Spleen (tissue), 7 donors: Measurements from ENCODE around the gene ATP6AP2.

ENCODE experiments used
- POLR2AphosphoS5 ChIP-seq, 3 donors: sonication (generic); formaldehyde crosslinking; IDR thresholded peaks; one replicate each; pipeline ENCODE4 v1.5.1; 2017; ENCODE audit warnings: antibody characterized with exemption in 3 of 3
- TF ChIP-seq, protein P1 (sequence below), 11 experiments: fragments of 200-600 bp in 7 of 11; fragments of 450-650 bp in 4 of 11; sonication (generic) in 4 of 11; IDR thresholded peaks in 8 of 11; conservative IDR thresholded peaks in 3 of 11; 1 replicate in 7 of 11; 2 replicates in 4 of 11; pipeline versions ENCODE4 v1.4.0 to v1.8.0; 2016 to 2021; ENCODE audit warnings: antibody characterized with exemption in 11 of 11, inconsistent platforms in 4 of 11, mild to moderate bottlenecking in 1 of 11
- donor health status: DM: no; HTN: no; CAD: no; lungs with moderate emphysema.
- donor health status: DM: no; HTN: no; CAD: no.
- donor health status: DM: no; HTN: no; CAD: no.

DNA sequence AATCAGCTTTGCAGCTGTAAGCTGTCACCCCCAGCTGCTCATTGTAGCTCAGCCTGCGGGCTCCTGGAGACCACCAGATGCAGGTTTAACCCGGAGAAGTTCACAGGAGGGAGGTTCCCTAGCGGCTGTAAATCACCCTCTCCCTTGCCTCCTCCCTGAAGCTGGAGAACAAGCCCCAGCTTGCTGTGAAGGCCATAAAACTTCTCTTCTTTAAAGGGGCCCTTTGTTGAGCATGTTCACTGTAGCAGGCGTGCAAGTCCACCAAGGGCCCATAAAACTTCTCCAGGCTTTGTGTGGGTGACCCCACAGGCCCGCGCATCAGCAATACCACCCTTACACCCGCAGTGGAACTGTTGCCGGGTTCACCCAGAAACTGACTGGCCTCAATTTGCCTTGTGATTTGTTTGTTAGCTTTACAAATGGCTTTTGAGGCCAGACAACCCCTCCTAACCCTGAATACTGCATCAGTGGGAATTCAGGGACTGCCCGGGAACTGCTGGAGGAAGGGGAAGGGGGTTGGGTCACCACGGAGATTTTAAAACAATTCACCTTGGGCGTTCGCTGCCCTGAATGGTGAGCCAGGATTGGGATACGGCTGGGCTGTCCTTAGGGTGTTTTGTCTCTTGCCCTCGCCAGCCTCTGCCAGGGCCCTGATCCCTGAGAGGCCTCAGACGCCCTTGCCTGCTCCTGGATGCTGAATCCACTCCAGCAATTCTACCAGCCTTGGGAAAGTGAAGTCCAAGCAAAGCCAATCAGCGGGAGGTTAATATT is 49.5 kb upstream of the ATP6AP2 start:
- no peak for TF ChIP-seq POLR2AphosphoS5 (IDR thresholded peaks at IDR 0.05)
- TF ChIP-seq, protein P1, sequence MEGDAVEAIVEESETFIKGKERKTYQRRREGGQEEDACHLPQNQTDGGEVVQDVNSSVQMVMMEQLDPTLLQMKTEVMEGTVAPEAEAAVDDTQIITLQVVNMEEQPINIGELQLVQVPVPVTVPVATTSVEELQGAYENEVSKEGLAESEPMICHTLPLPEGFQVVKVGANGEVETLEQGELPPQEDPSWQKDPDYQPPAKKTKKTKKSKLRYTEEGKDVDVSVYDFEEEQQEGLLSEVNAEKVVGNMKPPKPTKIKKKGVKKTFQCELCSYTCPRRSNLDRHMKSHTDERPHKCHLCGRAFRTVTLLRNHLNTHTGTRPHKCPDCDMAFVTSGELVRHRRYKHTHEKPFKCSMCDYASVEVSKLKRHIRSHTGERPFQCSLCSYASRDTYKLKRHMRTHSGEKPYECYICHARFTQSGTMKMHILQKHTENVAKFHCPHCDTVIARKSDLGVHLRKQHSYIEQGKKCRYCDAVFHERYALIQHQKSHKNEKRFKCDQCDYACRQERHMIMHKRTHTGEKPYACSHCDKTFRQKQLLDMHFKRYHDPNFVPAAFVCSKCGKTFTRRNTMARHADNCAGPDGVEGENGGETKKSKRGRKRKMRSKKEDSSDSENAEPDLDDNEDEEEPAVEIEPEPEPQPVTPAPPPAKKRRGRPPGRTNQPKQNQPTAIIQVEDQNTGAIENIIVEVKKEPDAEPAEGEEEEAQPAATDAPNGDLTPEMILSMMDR (IDR thresholded peaks at IDR 0.05 in 8 of 11, conservative IDR thresholded peaks at IDR 0.05 in 3 of 11) = no peak
